Left hindlimb (tissue), 1 donor: ENCODE data around the gene THSD7B.
"Not testable (repeated sequence)": the region's sequence is repeated elsewhere in the genome, so short reads cannot be mapped to it uniquely, and the experiment has no call there.

Experiments used
- DNase-seq: peaks from one replicate; pipeline ENCODE4 v3.0.0-alpha.2; 2018

Gene THSD7B

GRCh38 chr2:136765256-136766072, at the start of gene THSD7B:
THSD7B (plus strand) TSS chr2:136765545; CDS start chr2:136882179, 116,634 bp downstream.
- DNase-seq = no peak

GRCh38 chr2:136718273-136718672, 47.1 kb upstream of the THSD7B start:
- DNase-seq = no peak

GRCh38 chr2:136727973-136728699, 37.2 kb upstream of the THSD7B start:
- DNase-seq = no peak

GRCh38 chr2:136736236-136736635, 29.1 kb upstream of the THSD7B start:
- DNase-seq = no peak

- no peak for DNase-seq
These were observed 27.3 kb upstream of the THSD7B start for GRCh38 chr2:136738044-136738443.

- no peak for DNase-seq
These were observed 23.9 kb upstream of the THSD7B start for GRCh38 chr2:136741471-136741870.

GRCh38 chr2:136750065-136750464, 15.3 kb upstream of the THSD7B start:
- DNase-seq = no peak

- DNase-seq = no peak
These were observed 13.9 kb upstream of the THSD7B start for GRCh38 chr2:136751406-136751805.

- not testable (repeated sequence) for DNase-seq
These were observed 6.8 kb upstream of the THSD7B start for GRCh38 chr2:136758504-136758903.

GRCh38 chr2:136764452-136765255, 691 bp upstream of the THSD7B start:
- no peak for DNase-seq

GRCh38 chr2:136766073-136766404, 694 bp downstream of the THSD7B start:
- peak; percentile 36 for DNase-seq

GRCh38 chr2:136767030-136767429, 1.7 kb downstream of the THSD7B start:
- no peak for DNase-seq

- no peak for DNase-seq
These were observed 4.5 kb downstream of the THSD7B start for GRCh38 chr2:136769871-136770270.

- no peak for DNase-seq
These were observed 5.0 kb downstream of the THSD7B start for GRCh38 chr2:136770384-136770783.

GRCh38 chr2:136777391-136777790, 12.0 kb downstream of the THSD7B start:
- no peak for DNase-seq

- DNase-seq = no peak
These were observed 18.5 kb downstream of the THSD7B start for GRCh38 chr2:136783856-136784255.

- DNase-seq = no peak
These were observed 19.9 kb downstream of the THSD7B start for GRCh38 chr2:136785215-136785614.

GRCh38 chr2:136787970-136788369, 22.6 kb downstream of the THSD7B start:
- DNase-seq = no peak

GRCh38 chr2:136796339-136796738, 31.0 kb downstream of the THSD7B start:
- DNase-seq = no peak

- no peak for DNase-seq
These were observed 33.4 kb downstream of the THSD7B start for GRCh38 chr2:136798766-136799165.

GRCh38 chr2:136801661-136802060, 36.3 kb downstream of the THSD7B start:
- no peak for DNase-seq

- peak; percentile 24 for DNase-seq
These were observed 44.7 kb downstream of the THSD7B start for GRCh38 chr2:136809998-136810397.

GRCh38 chr2:136818839-136819238, 53.5 kb downstream of the THSD7B start:
- no peak for DNase-seq
